K562 (cell line): ENCODE measurements around the gene OGDH. TPM values are rescaled to one million over a fixed set of nuclear protein-coding genes. Genes with fewer than 3 reads are reported as not detected.
A peak's percentile ranks its signal among the peaks of the same experiment; 100 is the strongest.

ENCODE experiments used
- ATF1 ChIP-seq, 2 experiments: fragments of 450-650 bp in 1 of 2; IDR thresholded peaks; 2 replicates each; pipeline ENCODE4 v1.6.1; 2016; ENCODE audit warnings: missing compliant biosample characterization in 1 of 2, missing genetic modification characterization in 1 of 2
- GABPA ChIP-seq: fragments of 200-800 bp; sonication (Bioruptor generic); conservative IDR thresholded peaks from 2 replicates; pipeline ENCODE4 v1.6.1; 2016; ENCODE audit warnings: low read depth, missing genetic modification characterization, missing compliant biosample characterization
- KDM2B ChIP-seq: fragments of 250-450 bp; sonication (Bioruptor Pico); IDR thresholded peaks from 2 replicates; pipeline ENCODE4 v1.8.0; 2021; ENCODE audit warnings: mild to moderate bottlenecking, moderate library complexity
- NFIX ChIP-seq: fragments of 250-450 bp; sonication (Bioruptor Pico); IDR thresholded peaks from 2 replicates; pipeline ENCODE4 v1.4.0; 2020; ENCODE audit warnings: low read depth, mild to moderate bottlenecking, moderate library complexity
- NR2C1 ChIP-seq, 2 experiments: fragments of 450-650 bp; IDR thresholded peaks; 2 replicates each; pipeline ENCODE4 v1.6.1; 2017; ENCODE audit warnings: mild to moderate bottlenecking in 2 of 2, antibody characterized with exemption in 1 of 2, inconsistent platforms in 1 of 2, missing compliant biosample characterization in 1 of 2, missing genetic modification characterization in 1 of 2
- ZNF146 ChIP-seq: IDR thresholded peaks from one replicate; pipeline ENCODE4 v1.6.1; 2018; ENCODE audit warnings: missing compliant biosample characterization; ENCODE audit not compliant: unreplicated experiment
- polyA plus RNA-seq, 8 experiments: library from polyadenylated mRNA; depleted of rRNA in 4 of 8; stranded (reverse) in 5 of 8; unstranded in 3 of 8; fragments of >200 nt; fragmentation: Nextera tagmentation in 2 of 8; fragmentation: Illumina TruSeq in 1 of 8; extraction: Ambion mirVana in 2 of 8; extraction: Trizol in 1 of 8; gene quantifications; 2 replicates each; pipeline versions ENCODE4 v1.2.1 to v1.2.3, GENCODE V29; 2011 to 2014; ENCODE audit warnings: inconsistent platforms in 1 of 8, missing spikeins in 1 of 8
- total RNA-seq, 7 experiments: library from RNA; depleted of rRNA in 6 of 7; stranded (reverse); fragments of >200 nt in 6 of 7; fragmentation: Illumina TruSeq in 2 of 7; extraction: Trizol in 2 of 7; gene quantifications; 2 replicates each; pipeline versions ENCODE4 v1.2.1 to v1.2.3, GENCODE V29; 2011 to 2021; ENCODE audit warnings: low replicate concordance in 1 of 7
- TF ChIP-seq, protein P1 (sequence below): fragments of 450-650 bp; IDR thresholded peaks from 2 replicates; pipeline ENCODE4 v1.6.1; 2016; ENCODE audit warnings: borderline replicate concordance
- TF ChIP-seq, protein P2 (sequence below): sonication (generic); formaldehyde crosslinking; IDR thresholded peaks from 2 replicates; pipeline ENCODE4 v1.8.1; 2023; ENCODE audit warnings: mild to moderate bottlenecking, missing genetic modification reagents
- TF ChIP-seq, protein P3 (sequence below): fragments of 450-650 bp; IDR thresholded peaks from 2 replicates; pipeline ENCODE4 v1.6.1; 2016; ENCODE audit warnings: low read depth
- TF ChIP-seq, protein P4 (sequence below), 3 experiments: IDR thresholded peaks in 2 of 3; conservative IDR thresholded peaks in 1 of 3; 2 replicates each; pipeline ENCODE4 v1.5.1; 2011 to 2012; ENCODE audit warnings: low read length in 3 of 3, mild to moderate bottlenecking in 3 of 3, control low read depth in 2 of 3, improper control_type of control experiment in 1 of 3, inconsistent platforms in 1 of 3, low read depth in 1 of 3, mixed read lengths in 1 of 3, moderate library complexity in 1 of 3; ENCODE audit not compliant: insufficient read depth in 2 of 3

OGDH gene
- total and polyA plus RNA-seq, 9 of the 15 experiments (the other 6 are each of a cell fraction or from before 2014, with no cell fraction given): 3.1 to 80.3 (median 23.5) TPM

DNA sequence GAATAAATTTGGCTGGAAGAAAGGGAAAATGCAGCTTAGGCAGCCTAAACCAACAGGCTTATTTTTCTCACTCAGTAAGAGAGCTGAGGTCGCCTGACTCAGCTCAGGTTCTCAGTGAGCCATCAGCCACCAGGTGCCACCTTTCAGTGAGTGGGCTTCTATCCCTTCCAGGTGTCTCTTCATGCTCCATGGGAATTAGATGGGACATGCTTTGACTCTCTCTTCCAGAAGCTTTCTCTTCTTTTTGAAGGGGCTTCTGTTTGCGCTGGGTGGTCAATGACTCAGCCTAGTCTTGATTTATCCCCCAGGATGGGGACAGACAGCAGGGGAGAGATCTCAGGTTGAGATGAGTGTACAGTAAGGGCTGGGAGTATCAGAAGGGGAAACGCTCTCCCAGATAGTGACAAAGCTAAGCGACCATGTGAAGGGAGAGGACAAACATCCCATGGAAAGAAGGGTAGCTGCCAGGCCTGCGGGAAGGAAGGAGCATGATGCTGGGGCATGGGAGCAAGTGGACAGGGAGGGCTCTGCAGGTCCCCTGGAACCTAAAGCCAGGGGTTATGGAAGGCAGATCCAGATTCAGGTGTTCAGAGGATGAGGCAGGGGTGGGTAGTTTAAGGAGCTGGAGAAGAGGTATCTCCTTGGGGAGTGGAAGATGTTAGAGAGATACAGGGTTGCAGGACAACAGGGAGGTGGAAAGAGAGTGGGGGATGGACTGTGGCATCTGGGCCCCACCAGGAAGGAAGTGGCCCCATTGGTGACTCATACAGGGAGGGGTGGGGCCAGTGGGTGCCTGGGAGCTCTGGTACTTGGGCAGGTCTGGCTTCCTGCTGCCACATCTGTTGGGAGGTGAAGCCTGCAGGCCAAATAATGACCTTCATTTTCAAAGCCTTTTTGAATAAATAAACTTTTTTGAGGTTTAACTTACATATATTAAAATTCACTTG lies 32.5 kb downstream of the OGDH start (continued):
- TF ChIP-seq, protein P1, sequence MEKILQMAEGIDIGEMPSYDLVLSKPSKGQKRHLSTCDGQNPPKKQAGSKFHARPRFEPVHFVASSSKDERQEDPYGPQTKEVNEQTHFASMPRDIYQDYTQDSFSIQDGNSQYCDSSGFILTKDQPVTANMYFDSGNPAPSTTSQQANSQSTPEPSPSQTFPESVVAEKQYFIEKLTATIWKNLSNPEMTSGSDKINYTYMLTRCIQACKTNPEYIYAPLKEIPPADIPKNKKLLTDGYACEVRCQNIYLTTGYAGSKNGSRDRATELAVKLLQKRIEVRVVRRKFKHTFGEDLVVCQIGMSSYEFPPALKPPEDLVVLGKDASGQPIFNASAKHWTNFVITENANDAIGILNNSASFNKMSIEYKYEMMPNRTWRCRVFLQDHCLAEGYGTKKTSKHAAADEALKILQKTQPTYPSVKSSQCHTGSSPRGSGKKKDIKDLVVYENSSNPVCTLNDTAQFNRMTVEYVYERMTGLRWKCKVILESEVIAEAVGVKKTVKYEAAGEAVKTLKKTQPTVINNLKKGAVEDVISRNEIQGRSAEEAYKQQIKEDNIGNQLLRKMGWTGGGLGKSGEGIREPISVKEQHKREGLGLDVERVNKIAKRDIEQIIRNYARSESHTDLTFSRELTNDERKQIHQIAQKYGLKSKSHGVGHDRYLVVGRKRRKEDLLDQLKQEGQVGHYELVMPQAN: peak; percentile 60; the same call in 1 of the 2 replicates
- TF ChIP-seq, protein P2, sequence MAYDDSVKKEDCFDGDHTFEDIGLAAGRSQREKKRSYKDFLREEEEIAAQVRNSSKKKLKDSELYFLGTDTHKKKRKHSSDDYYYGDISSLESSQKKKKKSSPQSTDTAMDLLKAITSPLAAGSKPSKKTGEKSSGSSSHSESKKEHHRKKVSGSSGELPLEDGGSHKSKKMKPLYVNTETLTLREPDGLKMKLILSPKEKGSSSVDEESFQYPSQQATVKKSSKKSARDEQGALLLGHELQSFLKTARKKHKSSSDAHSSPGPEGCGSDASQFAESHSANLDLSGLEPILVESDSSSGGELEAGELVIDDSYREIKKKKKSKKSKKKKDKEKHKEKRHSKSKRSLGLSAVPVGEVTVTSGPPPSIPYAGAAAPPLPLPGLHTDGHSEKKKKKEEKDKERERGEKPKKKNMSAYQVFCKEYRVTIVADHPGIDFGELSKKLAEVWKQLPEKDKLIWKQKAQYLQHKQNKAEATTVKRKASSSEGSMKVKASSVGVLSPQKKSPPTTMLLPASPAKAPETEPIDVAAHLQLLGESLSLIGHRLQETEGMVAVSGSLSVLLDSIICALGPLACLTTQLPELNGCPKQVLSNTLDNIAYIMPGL (CRISPR knock-in tag): no peak
- TF ChIP-seq GABPA (tag) (peak; percentile 76), NFIX (CRISPR knock-in tag) (no peak), ATF1 (CRISPR knock-in tag; IDR thresholded peaks at IDR 0.05) (no peak), ATF1 (tag; IDR thresholded peaks at IDR 0.05) (peak; percentile 17; the same call in 1 of the 2 replicates), ZNF146 (CRISPR knock-in tag) (no peak), KDM2B (CRISPR knock-in tag) (no peak), NR2C1 (IDR thresholded peaks at IDR 0.05) (0 out of 2 replicates have a peak, but pooled peaks have one; percentile 17), NR2C1 (tag; IDR thresholded peaks at IDR 0.05) (no peak)
- TF ChIP-seq, protein P3, sequence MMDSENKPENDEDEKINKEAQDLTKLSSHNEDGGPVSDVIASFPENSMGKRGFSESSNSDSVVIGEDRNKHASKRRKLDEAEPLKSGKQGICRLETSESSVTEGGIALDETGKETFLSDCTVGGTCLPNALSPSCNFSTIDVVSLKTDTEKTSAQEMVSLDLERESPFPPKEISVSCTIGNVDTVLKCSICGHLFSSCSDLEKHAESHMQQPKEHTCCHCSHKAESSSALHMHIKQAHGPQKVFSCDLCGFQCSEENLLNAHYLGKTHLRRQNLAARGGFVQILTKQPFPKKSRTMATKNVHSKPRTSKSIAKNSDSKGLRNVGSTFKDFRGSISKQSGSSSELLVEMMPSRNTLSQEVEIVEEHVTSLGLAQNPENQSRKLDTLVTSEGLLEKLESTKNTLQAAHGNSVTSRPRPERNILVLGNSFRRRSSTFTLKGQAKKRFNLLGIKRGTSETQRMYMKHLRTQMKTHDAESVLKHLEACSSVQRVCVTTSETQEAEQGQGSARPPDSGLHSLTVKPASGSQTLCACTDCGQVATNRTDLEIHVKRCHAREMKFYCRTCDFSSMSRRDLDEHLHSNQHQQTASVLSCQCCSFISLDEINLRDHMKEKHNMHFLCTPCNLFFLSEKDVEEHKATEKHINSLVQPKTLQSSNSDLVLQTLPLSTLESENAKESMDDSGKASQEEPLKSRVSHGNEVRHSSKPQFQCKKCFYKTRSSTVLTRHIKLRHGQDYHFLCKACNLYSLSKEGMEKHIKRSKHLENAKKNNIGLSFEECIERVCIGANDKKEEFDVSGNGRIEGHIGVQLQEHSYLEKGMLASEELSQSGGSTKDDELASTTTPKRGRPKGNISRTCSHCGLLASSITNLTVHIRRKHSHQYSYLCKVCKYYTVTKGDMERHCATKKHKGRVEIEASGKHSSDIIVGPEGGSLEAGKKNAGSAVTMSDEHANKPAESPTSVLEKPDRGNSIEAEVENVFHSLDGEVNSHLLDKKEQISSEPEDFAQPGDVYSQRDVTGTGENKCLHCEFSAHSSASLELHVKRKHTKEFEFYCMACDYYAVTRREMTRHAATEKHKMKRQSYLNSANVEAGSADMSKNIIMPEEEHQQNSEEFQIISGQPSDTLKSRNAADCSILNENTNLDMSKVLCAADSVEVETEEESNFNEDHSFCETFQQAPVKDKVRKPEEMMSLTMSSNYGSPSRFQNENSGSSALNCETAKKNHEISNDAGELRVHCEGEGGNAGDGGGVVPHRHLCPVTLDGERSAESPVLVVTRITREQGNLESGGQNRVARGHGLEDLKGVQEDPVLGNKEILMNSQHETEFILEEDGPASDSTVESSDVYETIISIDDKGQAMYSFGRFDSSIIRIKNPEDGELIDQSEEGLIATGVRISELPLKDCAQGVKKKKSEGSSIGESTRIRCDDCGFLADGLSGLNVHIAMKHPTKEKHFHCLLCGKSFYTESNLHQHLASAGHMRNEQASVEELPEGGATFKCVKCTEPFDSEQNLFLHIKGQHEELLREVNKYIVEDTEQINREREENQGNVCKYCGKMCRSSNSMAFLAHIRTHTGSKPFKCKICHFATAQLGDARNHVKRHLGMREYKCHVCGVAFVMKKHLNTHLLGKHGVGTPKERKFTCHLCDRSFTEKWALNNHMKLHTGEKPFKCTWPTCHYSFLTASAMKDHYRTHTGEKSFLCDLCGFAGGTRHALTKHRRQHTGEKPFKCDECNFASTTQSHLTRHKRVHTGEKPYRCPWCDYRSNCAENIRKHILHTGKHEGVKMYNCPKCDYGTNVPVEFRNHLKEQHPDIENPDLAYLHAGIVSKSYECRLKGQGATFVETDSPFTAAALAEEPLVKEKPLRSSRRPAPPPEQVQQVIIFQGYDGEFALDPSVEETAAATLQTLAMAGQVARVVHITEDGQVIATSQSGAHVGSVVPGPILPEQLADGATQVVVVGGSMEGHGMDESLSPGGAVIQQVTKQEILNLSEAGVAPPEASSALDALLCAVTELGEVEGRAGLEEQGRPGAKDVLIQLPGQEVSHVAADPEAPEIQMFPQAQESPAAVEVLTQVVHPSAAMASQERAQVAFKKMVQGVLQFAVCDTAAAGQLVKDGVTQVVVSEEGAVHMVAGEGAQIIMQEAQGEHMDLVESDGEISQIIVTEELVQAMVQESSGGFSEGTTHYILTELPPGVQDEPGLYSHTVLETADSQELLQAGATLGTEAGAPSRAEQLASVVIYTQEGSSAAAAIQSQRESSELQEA: no peak
- TF ChIP-seq, protein P4, sequence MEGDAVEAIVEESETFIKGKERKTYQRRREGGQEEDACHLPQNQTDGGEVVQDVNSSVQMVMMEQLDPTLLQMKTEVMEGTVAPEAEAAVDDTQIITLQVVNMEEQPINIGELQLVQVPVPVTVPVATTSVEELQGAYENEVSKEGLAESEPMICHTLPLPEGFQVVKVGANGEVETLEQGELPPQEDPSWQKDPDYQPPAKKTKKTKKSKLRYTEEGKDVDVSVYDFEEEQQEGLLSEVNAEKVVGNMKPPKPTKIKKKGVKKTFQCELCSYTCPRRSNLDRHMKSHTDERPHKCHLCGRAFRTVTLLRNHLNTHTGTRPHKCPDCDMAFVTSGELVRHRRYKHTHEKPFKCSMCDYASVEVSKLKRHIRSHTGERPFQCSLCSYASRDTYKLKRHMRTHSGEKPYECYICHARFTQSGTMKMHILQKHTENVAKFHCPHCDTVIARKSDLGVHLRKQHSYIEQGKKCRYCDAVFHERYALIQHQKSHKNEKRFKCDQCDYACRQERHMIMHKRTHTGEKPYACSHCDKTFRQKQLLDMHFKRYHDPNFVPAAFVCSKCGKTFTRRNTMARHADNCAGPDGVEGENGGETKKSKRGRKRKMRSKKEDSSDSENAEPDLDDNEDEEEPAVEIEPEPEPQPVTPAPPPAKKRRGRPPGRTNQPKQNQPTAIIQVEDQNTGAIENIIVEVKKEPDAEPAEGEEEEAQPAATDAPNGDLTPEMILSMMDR (IDR thresholded peaks at IDR 0.05 in 2 of 3, conservative IDR thresholded peaks at IDR 0.05 in 1 of 3; ENCODE audit: insufficient read depth in 2 of 3, low read depth in 1 of 3, low read length in 3 of 3): peak in 1 of 3 experiments; percentile 19; a peak in 1 of 6 replicates
